ENCODE data around the gene ANKRD18A.
"Not testable (repeated sequence)": the region's sequence is repeated elsewhere in the genome, so short reads cannot be mapped to it uniquely, and the experiment has no call there.

ANKRD18A gene

DNA sequence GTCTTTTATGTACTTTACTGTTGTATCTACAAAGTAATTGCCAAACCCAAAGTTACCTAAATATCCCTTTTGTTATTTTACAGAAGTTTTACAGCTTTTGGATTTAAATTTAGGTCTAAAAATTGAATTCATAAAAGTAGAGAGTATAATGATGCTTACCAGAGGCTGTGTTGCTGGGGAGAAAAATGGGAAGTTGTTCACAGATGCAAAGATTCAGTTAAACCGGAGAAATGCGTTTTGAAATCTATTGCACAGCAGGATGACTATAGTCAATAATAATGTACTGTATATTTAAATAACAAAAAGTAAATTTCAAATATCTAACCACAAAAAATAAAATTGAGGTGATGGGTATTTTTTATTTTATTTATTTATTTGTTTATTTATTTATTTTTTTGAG is 2.6 kb upstream of the ANKRD18A start:
- no peak for DNase-seq

- DNase-seq = no peak
Observed at GRCh38 chr9:38622288-38622674, 1.9 kb upstream of the ANKRD18A start.

DNA sequence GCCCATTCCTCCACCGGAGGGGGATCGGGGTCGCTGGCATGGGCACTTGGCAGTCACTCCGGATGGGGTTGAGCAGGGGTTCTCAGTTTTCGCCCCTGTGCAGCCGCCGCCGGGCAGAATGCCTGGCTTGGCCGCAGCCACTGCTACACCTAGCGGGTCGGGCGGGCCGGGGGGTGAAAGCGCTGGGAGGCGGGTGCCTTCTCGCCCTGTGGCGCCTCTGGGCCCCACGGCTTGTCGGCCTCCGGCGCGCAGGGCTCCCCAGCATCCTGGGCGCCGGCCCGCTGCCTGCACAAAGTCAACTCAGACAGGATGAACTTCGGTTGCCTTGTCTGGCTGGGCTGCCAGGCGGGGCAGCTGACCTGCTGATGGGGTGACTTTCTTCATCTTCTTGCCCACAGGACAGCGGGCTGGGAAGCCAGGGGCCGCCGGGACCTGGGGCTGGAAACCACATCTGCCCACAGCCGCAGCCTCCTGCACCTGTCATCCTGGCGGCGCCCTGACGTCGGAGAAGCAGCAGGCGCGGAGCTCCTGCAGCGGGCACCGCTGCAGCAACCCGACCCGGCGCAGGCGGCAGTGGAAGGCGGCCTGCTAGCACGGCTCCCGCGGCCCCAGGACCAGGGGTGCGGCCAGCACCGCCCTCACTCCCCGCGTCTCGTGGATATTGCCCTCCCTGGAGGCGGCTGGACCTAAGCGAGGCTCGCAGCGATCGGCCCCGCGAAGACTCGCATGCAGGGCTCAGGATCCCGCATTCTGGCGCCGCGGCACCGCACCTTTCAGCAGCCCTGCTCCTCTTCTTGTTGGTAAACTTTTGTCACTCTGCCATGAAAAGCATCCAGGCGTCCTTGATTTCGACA is 1.3 kb upstream of the ANKRD18A start:
- peak; percentile 24 for DNase-seq

- DNase-seq = peak; percentile 2
Observed at GRCh38 chr9:38619556-38620447, 594 bp downstream of the ANKRD18A start.

DNA sequence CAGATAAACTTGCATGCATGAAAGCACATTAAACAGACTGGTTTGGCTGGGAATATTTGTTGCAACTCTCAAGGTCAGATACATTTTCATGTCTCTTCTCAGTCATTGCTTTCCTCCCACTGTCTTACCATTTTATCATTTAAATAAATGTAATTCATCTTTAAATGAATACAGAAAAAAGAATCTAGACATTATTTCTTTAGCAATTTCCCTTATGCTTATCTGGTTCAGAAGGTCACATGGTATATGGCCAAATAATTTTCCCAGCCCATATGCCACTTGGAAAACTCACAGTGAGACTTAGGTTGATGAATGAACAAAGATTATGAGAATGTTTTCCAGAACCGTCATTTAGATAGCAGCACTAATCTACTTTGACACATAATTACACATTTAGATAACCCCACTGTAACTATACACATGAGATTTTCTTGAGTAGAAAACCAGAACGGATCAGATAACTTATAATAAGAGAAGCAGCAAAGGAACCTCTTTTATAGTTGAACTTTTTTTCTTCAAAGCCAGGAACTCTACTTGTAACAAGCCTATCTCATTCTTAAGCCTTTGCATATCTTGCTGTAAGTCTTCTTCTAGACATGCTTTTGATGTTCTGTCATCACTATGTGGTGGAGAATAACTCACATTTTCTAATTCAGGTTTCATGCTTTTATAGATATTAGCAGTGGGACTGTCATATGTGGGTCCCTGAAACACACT is 22.2 kb downstream of the ANKRD18A start:
- DNase-seq = not testable (repeated sequence)

GRCh38 chr9:38595117-38595516 is 25.3 kb downstream of the ANKRD18A start:
- not testable (repeated sequence) for DNase-seq

- DNase-seq = not testable (repeated sequence)
Observed at GRCh38 chr9:38591346-38592063, 28.9 kb downstream of the ANKRD18A start.

GRCh38 chr9:38583765-38584164 is 36.6 kb downstream of the ANKRD18A start:
- not testable (repeated sequence) for DNase-seq

DNA sequence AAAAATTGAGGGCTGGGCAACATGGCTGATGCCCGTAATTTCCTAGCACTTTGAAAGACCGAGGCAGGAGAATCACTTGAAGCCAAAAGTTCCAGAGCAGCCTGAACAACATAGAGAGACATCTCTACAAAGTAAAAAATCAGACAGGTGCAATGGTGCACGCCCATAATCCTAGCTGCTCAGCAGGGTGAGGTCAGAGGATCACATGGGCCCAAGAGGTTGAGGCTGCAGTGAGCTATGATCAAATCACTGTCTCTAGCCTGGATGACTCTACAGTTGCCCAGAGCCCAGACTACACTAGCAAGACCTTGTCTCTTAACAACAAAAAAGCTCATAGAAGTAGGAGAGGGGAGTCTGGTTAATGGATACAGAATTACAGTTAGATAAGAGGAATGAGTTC is 40.3 kb downstream of the ANKRD18A start:
- DNase-seq = not testable (repeated sequence)

DNA sequence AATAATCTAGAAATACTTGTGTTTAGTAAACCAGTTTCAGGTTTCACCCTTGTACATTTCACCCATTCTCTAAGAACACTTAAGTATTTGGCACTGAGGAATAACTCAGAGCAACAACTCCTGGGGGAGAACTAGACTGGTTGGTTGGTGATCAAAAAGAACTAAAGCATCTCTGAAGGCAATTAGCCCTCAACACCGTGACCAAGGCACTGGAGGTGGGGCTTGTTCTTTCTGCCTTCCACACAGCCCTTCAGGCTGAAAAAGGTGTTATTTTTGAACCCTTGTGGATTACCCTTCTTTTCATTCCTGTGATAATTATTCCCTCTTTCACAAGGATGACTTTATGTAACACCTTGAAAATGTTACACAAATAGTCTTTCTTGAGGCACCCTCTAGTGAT is 44.2 kb downstream of the ANKRD18A start:
- peak; percentile 4 for DNase-seq

- DNase-seq = not testable (repeated sequence)
Observed at GRCh38 chr9:38566048-38566447, 54.3 kb downstream of the ANKRD18A start.

DNA sequence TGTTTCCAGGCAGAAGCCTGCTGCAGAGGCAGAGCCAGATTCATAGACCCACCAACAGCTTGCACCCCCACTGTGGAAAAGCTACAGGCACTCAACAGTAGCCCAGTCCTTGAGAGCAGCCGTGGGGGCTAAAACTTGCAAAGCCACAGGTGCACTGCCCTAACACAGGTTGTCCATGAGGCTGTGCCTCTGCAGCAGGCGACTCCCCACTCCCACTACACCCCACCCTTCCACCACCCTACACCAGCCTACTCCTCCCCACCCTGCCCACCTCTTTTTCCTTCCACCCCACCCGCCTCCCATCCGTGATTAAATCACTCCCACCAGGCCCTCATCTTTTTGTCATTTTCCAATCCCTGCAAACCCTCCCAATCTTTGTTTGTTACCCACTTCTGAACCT is 55.2 kb downstream of the ANKRD18A start:
- DNase-seq = not testable (repeated sequence)

DNA sequence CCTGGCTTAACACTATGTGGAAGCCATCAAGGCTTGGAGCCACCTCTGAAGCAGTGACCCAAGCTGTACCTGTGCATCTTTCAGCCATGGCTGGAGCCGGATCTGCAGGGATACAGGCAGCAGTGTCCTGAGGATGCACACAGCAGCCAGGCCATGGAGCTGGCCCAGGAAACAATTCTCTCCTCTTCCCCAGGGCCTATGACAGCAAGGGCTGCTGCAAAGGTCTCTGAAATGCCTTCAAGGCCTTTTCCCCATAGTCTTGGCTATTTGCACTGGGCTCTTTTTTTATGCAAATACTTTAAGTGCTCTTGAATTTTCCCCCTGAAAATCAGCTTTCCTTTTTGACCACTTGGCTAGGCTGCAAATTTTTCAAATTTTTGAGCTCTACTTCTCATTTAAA is 56.5 kb downstream of the ANKRD18A start:
- not testable (repeated sequence) for DNase-seq

DNA sequence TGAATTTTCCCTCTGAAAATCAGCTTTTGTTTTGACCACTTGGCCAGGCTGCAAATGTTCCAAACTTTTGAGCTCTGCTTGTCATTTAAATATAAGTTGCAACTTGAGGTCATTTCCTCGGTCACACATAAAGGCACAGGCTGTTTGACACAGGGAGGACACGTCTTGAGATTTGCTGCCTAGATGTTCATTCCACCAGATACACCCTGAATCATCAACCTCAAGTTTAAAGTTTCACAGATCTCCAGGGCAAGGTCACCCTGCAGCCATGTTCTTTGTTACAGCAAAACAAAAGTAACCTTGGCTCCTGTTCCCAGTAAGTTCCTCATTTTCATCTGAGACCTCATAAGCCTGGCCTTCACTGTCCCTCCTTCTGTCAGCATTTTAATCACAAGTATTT is 59.3 kb downstream of the ANKRD18A start:
- not testable (repeated sequence) for DNase-seq

DNA sequence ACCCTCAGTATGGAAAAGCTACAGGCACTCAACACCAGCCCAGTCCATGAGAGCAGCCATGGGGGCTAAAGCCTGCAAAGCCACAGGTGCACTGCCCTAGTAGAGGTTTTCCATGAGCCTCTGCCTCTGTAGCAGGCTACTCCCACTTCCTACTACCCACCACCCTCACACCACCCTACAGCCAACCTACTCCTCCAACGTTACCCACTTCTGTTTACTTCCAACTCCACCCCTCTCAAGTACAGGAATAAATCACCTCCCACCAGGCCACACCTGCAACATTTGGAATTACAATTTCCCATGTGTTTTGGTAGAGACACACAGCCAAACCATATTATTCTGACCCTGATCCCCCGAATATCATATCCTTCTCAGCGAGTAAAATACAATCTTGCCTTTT is 61.2 kb downstream of the ANKRD18A start:
- not testable (repeated sequence) for DNase-seq

- not testable (repeated sequence) for DNase-seq
Observed at GRCh38 chr9:38557746-38558145, 62.6 kb downstream of the ANKRD18A start.

DNA sequence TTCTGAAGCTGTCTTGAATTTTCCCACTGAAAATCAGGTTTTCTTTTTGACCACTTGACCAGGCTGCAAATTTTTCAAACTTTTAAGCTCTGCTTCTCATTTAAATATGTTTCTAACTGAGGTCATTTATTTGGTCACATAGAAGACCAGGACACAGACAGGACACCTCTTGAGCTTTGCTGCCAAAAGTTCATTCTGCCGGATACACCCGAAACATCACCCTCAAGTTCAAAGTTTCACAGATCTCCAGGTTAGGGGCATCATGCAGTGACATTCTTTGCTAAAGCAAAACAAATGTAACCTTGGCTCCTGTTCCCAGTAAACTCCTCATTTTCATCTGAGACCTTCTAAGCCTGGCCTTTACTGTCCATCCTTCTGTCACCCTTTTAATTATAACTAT is 65.4 kb downstream of the ANKRD18A start:
- not testable (repeated sequence) for DNase-seq

- not testable (repeated sequence) for DNase-seq
Observed at GRCh38 chr9:38553019-38553418, 67.4 kb downstream of the ANKRD18A start.

DNA sequence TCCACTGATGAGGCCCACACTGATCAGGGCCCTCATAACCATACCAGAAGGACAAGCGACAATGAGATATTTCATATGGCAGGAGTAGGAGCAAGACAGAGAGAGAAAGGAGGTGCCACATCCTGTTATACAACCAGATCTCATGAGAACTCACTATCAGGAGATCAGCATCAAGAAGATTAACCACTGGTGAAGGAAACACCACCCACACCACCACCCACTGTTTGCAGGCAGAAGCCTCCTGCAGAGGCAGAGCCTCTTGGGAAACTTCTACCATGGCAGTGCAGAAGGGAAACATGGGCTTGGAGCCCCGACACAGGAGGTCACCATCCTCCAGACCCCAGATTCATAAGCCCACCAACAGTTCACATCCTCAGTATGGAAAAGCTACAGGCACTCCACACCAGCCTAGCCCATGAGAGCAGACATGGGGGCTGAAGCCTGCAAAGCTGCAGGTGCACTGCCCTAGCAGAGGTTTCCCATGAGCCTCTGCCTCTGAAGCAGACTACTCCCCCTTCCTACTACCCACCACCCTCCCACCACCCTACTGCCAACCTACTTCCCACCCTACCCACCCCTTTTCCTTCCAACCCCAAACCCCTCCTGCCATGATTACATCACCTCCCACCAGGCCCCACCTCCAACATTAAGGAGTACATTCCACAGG is 73.8 kb downstream of the ANKRD18A start:
- peak; percentile 25 for DNase-seq

DNA sequence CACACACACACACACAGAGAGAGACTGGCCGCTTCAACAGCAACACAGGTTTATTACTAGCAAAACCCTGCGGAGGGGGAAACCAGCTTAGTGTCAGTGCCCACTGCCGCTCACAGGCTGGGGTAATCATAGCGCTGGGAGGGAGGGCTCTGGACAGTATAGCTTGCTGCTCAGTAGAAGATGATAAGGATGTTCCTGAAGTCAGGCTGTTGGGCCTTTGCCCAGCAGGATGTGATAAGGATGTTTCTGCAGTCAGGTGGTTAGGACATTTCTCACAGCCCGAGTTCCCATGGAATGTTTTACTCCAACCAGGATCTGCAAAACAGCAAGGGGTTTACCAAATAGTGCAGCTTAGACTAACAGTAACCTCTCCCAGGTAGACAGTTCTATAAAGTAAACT is 79.9 kb downstream of the ANKRD18A start:
- DNase-seq = not testable (repeated sequence)

- no peak for DNase-seq
Observed at GRCh38 chr9:38529317-38529716, 91.1 kb downstream of the ANKRD18A start.

DNA sequence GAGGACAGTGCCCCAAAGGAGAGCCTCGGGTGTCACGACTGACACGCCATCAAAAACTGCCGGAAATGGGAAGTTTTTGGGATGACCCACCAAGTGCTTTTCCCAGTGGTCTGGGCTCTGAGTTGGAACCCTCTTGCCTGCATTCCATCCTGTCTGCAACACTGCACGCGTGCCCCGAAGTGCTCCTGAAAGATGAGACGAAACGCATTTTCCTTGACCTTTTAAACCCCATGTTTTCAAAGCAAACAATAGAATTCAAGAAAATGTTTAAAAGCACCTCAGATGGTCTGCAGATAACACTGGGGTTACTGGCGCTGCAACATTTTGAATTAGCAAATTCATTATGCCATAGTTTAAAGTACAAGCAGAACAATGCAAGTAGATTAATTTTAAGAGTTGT is 92.9 kb downstream of the ANKRD18A start:
- DNase-seq = no peak
